ENCODE results near the gene CTNND2. TPM values are rescaled to one million over a fixed set of nuclear protein-coding genes. Genes with fewer than 3 reads are reported as not detected.

CTNND2 gene
- total RNA-seq, 1 donor from 2014 or later, result 40.0 TPM

DNA sequence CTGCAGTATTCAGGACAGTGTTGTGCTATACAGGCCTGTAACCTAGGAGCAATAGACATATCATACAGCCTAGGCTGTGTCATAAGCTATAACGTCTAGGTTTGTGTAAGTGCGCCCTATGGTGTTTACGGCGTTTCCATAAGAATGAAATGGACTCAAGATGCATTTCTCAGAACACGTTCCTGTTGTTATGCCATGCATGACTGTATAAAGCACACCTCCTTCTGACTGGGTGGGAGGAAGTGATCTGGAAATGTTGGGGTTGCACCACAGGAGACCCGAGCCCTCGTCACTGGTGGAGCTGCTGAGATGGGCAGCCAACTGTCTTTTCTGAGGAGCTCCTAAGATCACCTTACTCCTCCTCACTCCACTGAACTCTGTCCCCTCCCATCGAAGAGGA is 751.9 kb downstream of the CTNND2 start:
- Mint-ChIP-seq H3K27ac (ENCODE audit: unreplicated experiment) (no peak overlapping the region), H3K27me3 (ENCODE audit: low read depth) (no peaks in the 10 kb centered on the region), H3K36me3 (ENCODE audit: low read depth) (peaks cover 2% of the 10 kb centered on the region), H3K4me1 (peaks cover 9% of the 10 kb centered on the region), H3K9me3 (no peaks in the 10 kb centered on the region), H3K4me3 (no peak overlapping the region)
- DNase-seq (ENCODE audit: low read depth, low spot score), result no peak
- TF ChIP-seq, protein P1, sequence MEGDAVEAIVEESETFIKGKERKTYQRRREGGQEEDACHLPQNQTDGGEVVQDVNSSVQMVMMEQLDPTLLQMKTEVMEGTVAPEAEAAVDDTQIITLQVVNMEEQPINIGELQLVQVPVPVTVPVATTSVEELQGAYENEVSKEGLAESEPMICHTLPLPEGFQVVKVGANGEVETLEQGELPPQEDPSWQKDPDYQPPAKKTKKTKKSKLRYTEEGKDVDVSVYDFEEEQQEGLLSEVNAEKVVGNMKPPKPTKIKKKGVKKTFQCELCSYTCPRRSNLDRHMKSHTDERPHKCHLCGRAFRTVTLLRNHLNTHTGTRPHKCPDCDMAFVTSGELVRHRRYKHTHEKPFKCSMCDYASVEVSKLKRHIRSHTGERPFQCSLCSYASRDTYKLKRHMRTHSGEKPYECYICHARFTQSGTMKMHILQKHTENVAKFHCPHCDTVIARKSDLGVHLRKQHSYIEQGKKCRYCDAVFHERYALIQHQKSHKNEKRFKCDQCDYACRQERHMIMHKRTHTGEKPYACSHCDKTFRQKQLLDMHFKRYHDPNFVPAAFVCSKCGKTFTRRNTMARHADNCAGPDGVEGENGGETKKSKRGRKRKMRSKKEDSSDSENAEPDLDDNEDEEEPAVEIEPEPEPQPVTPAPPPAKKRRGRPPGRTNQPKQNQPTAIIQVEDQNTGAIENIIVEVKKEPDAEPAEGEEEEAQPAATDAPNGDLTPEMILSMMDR (conservative IDR thresholded peaks at IDR 0.05), result no peak

DNA sequence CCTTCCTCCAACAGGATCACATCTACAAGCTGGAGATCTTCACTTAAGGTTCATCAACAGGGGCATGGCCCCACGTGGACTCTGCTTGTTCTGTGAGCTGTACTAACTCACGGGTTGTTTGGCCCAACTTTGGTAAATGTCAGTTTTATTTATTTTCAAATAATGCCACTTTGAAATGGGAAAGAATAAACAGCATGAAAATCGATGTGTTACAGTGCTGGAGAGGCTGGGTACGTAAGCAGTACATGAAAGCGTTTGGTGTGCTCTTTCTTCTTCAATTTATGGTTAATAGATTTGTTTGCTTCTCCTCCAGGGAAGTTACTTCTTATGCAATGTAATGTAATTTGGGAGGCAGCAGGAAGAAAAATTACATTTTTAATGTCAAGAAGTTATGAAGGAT is 753.3 kb downstream of the CTNND2 start:
- H3K4me3 Mint-ChIP-seq, result no peak overlapping the region
- H3K9me3 Mint-ChIP-seq, result no peaks in the 10 kb centered on the region
- H3K27ac Mint-ChIP-seq (ENCODE audit: unreplicated experiment), result no peak overlapping the region
- peaks cover 2% of the 10 kb centered on the region for H3K36me3 Mint-ChIP-seq (ENCODE audit: low read depth)
- H3K4me1 Mint-ChIP-seq, result peaks cover 9% of the 10 kb centered on the region
- H3K27me3 Mint-ChIP-seq (ENCODE audit: low read depth), result no peaks in the 10 kb centered on the region
- DNase-seq (ENCODE audit: low read depth, low spot score), result no peak
- TF ChIP-seq, protein P1 (conservative IDR thresholded peaks at IDR 0.05), result no peak

DNA sequence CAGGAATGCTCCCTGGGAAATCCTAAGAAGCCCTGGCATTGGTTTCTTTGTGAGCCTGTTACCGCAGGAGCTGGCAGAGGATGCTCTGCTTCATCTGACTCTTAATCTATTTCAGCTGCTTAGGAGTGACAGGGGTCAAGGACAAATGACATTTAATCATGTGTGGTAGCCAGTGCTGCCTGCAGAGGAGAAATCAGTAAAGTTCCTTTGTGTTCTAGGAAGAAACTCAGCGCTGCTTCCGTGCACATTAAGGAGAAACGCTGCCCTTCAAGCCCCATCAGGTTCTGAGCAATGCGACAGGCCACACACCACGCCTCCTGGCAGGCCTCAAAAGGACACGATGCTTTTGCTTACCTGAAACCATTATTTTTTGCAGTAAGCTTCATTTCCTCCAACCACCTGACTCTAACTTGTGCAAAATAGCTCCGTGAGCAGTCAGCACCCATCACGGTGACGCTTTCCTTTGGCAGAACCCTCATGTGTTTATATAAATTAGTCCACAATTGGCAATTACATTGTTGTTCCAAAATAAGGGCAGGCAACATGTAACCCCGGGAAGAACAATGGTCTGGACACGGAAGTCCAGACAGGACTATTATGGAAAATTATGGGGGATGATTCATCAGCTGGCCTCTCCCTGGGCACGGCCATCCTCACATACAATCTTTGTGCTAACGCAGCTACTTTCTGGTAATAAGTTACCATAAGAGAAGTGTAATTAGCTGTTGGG is 755.3 kb downstream of the CTNND2 start:
- Mint-ChIP-seq H3K36me3 (ENCODE audit: low read depth) (peaks cover 4% of the 10 kb centered on the region), H3K4me3 (no peak overlapping the region), H3K4me1 (peaks cover 9% of the 10 kb centered on the region), H3K27me3 (ENCODE audit: low read depth) (no peaks in the 10 kb centered on the region), H3K27ac (ENCODE audit: unreplicated experiment) (no peak overlapping the region), H3K9me3 (no peaks in the 10 kb centered on the region)
- no peak for DNase-seq (ENCODE audit: low read depth, low spot score)
- TF ChIP-seq, protein P1 (conservative IDR thresholded peaks at IDR 0.05), result no peak

DNA sequence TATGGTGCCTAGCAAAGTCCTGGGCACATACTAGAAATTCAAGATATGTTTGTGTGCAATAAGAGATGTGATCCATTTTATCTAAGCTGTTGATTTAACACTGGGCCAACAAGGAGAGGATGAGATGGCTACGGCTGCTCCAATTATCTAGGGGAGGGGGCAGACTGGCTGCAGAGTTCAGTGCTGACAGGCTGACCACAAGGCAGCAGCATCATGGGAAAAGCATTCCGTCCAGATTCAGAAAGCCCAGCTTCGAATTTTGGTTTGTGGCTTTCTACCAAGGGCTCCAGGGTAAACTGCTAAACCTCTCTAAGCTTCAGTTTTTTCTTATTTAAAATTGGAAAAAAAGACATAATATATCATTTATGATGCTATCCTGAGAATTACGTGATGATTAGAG is 758.1 kb downstream of the CTNND2 start:
- Mint-ChIP-seq H3K4me1 (peaks cover 9% of the 10 kb centered on the region), H3K9me3 (no peaks in the 10 kb centered on the region), H3K36me3 (ENCODE audit: low read depth) (peaks cover 8% of the 10 kb centered on the region)

DNA sequence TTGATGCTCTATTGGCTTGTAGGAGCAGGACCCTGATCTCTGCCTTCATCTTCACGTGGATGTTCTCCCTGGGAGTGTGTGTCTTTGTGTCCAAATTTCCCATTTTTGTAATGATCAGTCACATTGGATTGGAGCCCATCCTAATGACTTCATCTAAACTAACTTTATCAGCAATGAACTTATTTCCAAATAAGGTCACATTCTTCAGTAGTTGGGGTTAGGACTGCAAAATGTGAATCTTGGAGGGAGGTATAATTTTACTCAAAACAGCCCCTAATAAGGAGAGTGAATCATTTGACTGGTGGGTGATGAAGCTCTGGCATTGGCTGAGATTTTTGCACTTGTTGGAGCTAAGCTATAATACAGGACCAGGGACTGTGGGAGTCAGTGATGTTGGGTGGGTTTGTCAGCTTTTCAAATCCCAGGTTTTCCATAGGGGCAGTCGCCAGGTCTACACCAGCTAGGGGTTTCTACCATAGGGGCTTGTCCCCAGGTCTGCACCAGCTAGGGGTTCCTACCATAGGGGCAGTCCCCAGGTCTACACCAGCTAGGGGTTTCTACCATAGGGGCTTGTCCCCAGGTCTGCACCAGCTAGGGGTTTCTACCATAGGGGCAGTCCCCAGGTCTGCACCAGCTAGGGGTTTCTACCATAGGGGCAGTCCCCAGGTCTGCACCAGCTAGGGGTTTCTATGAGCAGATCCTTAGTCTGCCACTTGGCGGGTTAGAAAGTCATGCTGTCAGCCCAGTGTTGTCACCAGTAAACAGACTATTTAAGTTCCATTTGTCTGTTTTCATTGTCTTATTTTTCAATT is 760.6 kb downstream of the CTNND2 start:
- Mint-ChIP-seq H3K9me3 (no peaks in the 10 kb centered on the region), H3K27ac (ENCODE audit: unreplicated experiment) (no peak overlapping the region), H3K36me3 (ENCODE audit: low read depth) (peaks cover 8% of the 10 kb centered on the region), H3K4me3 (no peak overlapping the region), H3K27me3 (ENCODE audit: low read depth) (no peaks in the 10 kb centered on the region), H3K4me1 (peaks cover 2% of the 10 kb centered on the region)
- DNase-seq (ENCODE audit: low read depth, low spot score), result no peak
- TF ChIP-seq, protein P1 (conservative IDR thresholded peaks at IDR 0.05), result no peak

More for the DNA sequence above, 758.1 kb downstream of the CTNND2 start:
- Mint-ChIP-seq H3K27ac (ENCODE audit: unreplicated experiment) (no peak overlapping the region), H3K4me3 (no peak overlapping the region), H3K27me3 (ENCODE audit: low read depth) (no peaks in the 10 kb centered on the region)
- DNase-seq (ENCODE audit: low read depth, low spot score), result no peak
- TF ChIP-seq, protein P1 (conservative IDR thresholded peaks at IDR 0.05), result no peak
